Activated CD8-positive, alpha-beta T cell treated with anti-CD3 and anti-CD28 coated beads for 36 hours (primary cell): ENCODE data around the gene WAPL. TPM values are rescaled to one million over a fixed set of nuclear protein-coding genes. Genes with fewer than 3 reads are reported as not detected.
"Not testable (repeated sequence)": the region's sequence is repeated elsewhere in the genome, so short reads cannot be mapped to it uniquely, and the experiment has no call there.

Experiments
- ATAC-seq: fragments of 200-7000 bp; cut with Tn5 transposase; one replicate; pipeline ENCODE4 v1.10.0; 2021; ENCODE audit warnings: mild to moderate bottlenecking, moderate library complexity
- CTCF ChIA-PET: fragments of 350-600 bp; sonication (Branson Sonifier 250); formaldehyde crosslinking; loops from one replicate; lab custom pipeline; 2021; ENCODE audit warnings: antibody characterized with exemption; lab: Charles Lee
- POLR2A ChIA-PET: fragments of 350-600 bp; sonication (Branson Sonifier 250); formaldehyde crosslinking; loops from one replicate; lab custom pipeline; 2021; ENCODE audit warnings: antibody characterized with exemption; lab: Charles Lee
- DNase-seq: peaks from one replicate; pipeline ENCODE4 v3.0.0-alpha.2; 2020
- H3K27ac Mint-ChIP-seq: one replicate; pipeline ENCODE4 v1.8.0; 2021; ENCODE audit warnings: mild to moderate bottlenecking, mixed read lengths
- H3K27me3 Mint-ChIP-seq: one replicate; pipeline ENCODE4 v1.8.0; 2021; ENCODE audit warnings: mixed read lengths
- H3K36me3 Mint-ChIP-seq: one replicate; pipeline ENCODE4 v1.8.0; 2021; ENCODE audit warnings: low read depth, mixed read lengths
- H3K4me1 Mint-ChIP-seq: one replicate; pipeline ENCODE4 v1.8.0; 2021; ENCODE audit warnings: low read depth, mixed read lengths
- H3K4me3 Mint-ChIP-seq: one replicate; pipeline ENCODE4 v1.8.0; 2021; ENCODE audit warnings: mild to moderate bottlenecking, moderate library complexity, mixed read lengths
- H3K9me3 Mint-ChIP-seq: one replicate; pipeline ENCODE4 v1.8.0; 2021; ENCODE audit warnings: mixed read lengths
- CTCF ChIP-seq: fragments of 200-600 bp; IDR thresholded peaks from one replicate; pipeline ENCODE4 v1.8.0; 2022; ENCODE audit warnings: antibody characterized with exemption, mild to moderate bottlenecking
- intact Hi-C: fragments of 100-400 bp; cut with micrococcal nuclease; formaldehyde crosslinking; loops from one replicate; pipeline ENCODE4 v1.10.0; 2022
- total RNA-seq, 2 experiments: library from RNA; stranded (reverse); gene quantifications; one replicate each; pipeline ENCODE4 v1.2.3, GENCODE V29; 2021

The WAPL gene
- total RNA-seq, 2 experiments from 2014 or later, result 40.9 to 42.0 TPM

DNA sequence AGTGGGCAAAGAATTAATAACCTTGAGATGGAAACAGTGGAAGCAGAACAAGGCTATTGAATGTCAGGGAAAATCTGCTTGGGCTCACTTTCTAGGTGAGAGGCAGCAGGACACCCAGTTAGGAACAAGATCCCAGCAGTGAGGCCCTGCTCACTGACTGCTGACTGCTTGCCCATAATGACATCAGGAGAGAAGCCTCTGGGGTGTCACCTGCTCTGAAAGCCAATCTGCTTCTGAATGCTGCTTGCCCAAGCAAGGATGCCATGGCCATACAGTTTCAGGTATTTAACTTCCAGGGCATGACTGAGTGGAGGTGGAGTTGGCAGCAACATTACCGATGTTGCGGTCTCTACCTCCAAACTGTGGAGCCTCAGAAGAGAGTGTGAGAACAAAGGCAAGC lies 11.7 kb upstream of the WAPL start:
- no peak for DNase-seq
- Mint-ChIP-seq H3K4me3 (no peak overlapping the region), H3K27me3 (no peaks in the 10 kb centered on the region), H3K4me1 (peaks cover 11% of the 10 kb centered on the region), H3K27ac (no peak overlapping the region), H3K9me3 (peaks cover 2% of the 10 kb centered on the region), H3K36me3 (no peaks in the 10 kb centered on the region)
- intact Hi-C loops, result no loop called here
- no peak for TF ChIP-seq CTCF
- ChIA-PET POLR2A (interaction anchor here (1.6 kb wide), 1 partner anchor 9 kb away, joined by 4 read pairs; no protein-coding TSS in a partner anchor), CTCF (interaction anchor here (1.1 to 2.1 kb wide), 3 partner anchors 10 to 133 kb away, joined by 3 to 9 read pairs (median 5); no protein-coding TSS in a partner anchor)
- ATAC-seq, result no peak

DNA sequence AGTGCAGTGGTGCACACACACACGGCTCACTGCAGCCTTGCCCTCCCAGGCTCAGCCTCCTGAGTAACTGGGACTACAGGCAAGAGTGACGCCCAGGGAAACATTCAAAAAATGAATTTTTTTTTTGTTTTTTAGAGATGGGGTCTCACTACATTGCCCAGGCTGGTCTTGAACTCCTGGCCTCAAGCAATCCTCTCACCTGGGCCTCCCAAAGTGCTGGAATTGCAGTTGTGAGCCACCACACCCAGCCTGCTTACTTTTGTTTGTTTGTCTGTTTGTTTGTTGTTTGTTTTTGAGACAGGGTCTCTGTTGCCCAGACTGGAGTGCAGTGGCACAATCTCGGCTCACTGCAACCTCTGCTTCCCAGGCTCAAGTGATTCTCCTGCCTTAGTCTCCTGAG lies 7.1 kb upstream of the WAPL start:
- H3K27me3 Mint-ChIP-seq, H3K9me3 Mint-ChIP-seq, H3K27ac Mint-ChIP-seq, H3K4me3 Mint-ChIP-seq, H3K36me3 Mint-ChIP-seq, intact Hi-C loops, DNase-seq, ATAC-seq: not testable (repeated sequence)
- POLR2A ChIA-PET, result interaction anchor here (0.9 kb wide), 1 partner anchor 12 kb away, joined by 3 read pairs; no protein-coding TSS in a partner anchor
- peaks cover 12% of the 10 kb centered on the region for H3K4me1 Mint-ChIP-seq
- CTCF ChIA-PET, result interaction anchor here (1.0 kb wide), 1 partner anchor 13 kb away, joined by 4 read pairs; no protein-coding TSS in a partner anchor

- TF ChIP-seq CTCF, result no peak
- H3K27me3 Mint-ChIP-seq, result no peaks in the 10 kb centered on the region
- H3K9me3 Mint-ChIP-seq, result no peaks in the 10 kb centered on the region
- H3K36me3 Mint-ChIP-seq, result peaks cover 3% of the 10 kb centered on the region
- H3K27ac Mint-ChIP-seq, result no peak overlapping the region
- intact Hi-C loops, result no loop called here
- DNase-seq (no peak), ATAC-seq (no peak)
- H3K4me3 Mint-ChIP-seq, result no peak overlapping the region
- peaks cover 25% of the 10 kb centered on the region for H3K4me1 Mint-ChIP-seq
- ChIA-PET POLR2A (no interaction called here), CTCF (no interaction called here)
Observed at GRCh38 chr10:86526606-86527005, 5.0 kb upstream of the WAPL start.

GRCh38 chr10:86525713-86526112 lies 4.1 kb upstream of the WAPL start:
- CTCF ChIA-PET, POLR2A ChIA-PET: not testable (repeated sequence)

GRCh38 chr10:86524225-86524962 lies 2.8 kb upstream of the WAPL start:
- H3K4me3 Mint-ChIP-seq, result no peak overlapping the region
- ChIA-PET CTCF (interaction anchor here (1.0 to 2.8 kb wide), 4 partner anchors 9 to 62 kb away, joined by 3 to 9 read pairs (median 6); no protein-coding TSS in a partner anchor), POLR2A (interaction anchor here (0.8 kb wide), 1 partner anchor 10 kb away, joined by 4 read pairs; no protein-coding TSS in a partner anchor)
- TF ChIP-seq CTCF, result no peak
- H3K27me3 Mint-ChIP-seq, result no peaks in the 10 kb centered on the region
- peaks cover 14% of the 10 kb centered on the region for H3K36me3 Mint-ChIP-seq
- no peak for ATAC-seq
- intact Hi-C loops, result loop anchor here (5.0 kb wide), 1 partner anchor 122 kb away; no protein-coding TSS in a partner anchor
- no peak for DNase-seq
- H3K4me1 Mint-ChIP-seq, result peaks cover 34% of the 10 kb centered on the region
- peak overlapping the region; percentile 14 for H3K27ac Mint-ChIP-seq
- no peaks in the 10 kb centered on the region for H3K9me3 Mint-ChIP-seq

More at GRCh38 chr10:86525713-86526112, 4.1 kb upstream of the WAPL start:
- H3K27ac Mint-ChIP-seq, H3K4me3 Mint-ChIP-seq, H3K9me3 Mint-ChIP-seq, H3K27me3 Mint-ChIP-seq, intact Hi-C loops, ATAC-seq, DNase-seq, H3K36me3 Mint-ChIP-seq: not testable (repeated sequence)
- peaks cover 27% of the 10 kb centered on the region for H3K4me1 Mint-ChIP-seq

- intact Hi-C loops, result loop anchor here (5.0 kb wide), 1 partner anchor 121 kb away; no protein-coding TSS in a partner anchor
- H3K4me3 Mint-ChIP-seq, result peak overlapping the region; percentile 89
- ATAC-seq, result no peak
- TF ChIP-seq CTCF, result no peak
- H3K36me3 Mint-ChIP-seq, result peaks cover 19% of the 10 kb centered on the region
- ChIA-PET POLR2A (no interaction called here), CTCF (interaction anchor here (0.9 to 3.3 kb wide), 3 partner anchors 11 to 478 kb away, joined by 3 to 15 read pairs (median 9); no protein-coding TSS in a partner anchor)
- H3K9me3 Mint-ChIP-seq, result no peaks in the 10 kb centered on the region
- no peak for DNase-seq
- H3K27ac Mint-ChIP-seq, result no peak overlapping the region
- H3K4me1 Mint-ChIP-seq, result peaks cover 44% of the 10 kb centered on the region
- H3K27me3 Mint-ChIP-seq, result no peaks in the 10 kb centered on the region
Observed at GRCh38 chr10:86523348-86523747, 1.8 kb upstream of the WAPL start.
